Loucy (cell line): Measurements from ENCODE around the gene MTSS2.

Source experiments
- H2AFZ ChIP-seq: fragments of 200-600 bp; sonication (generic); 2 replicates; pipeline ENCODE4 v1.6.0; 2016; ENCODE audit warnings: antibody characterized with exemption, mild to moderate bottlenecking, low read length, moderate library complexity
- H3F3A ChIP-seq: fragments of 200-600 bp; 2 replicates; pipeline ENCODE4 v1.6.0; 2016; ENCODE audit warnings: antibody characterized with exemption, low read depth, mild to moderate bottlenecking
- H3K27me3 ChIP-seq: fragments of 200-600 bp; sonication (generic); 2 replicates; pipeline ENCODE4 v1.6.1; 2014; ENCODE audit warnings: low read length, mild to moderate bottlenecking; ENCODE audit not compliant: insufficient read depth, poor library complexity, severe bottlenecking
- H3K36me3 ChIP-seq: fragments of 200-600 bp; sonication (generic); 2 replicates; pipeline ENCODE4 v1.6.1; 2016; ENCODE audit warnings: low read length; ENCODE audit not compliant: insufficient read depth
- H3K4me1 ChIP-seq: fragments of 200-600 bp; sonication (generic); 2 replicates; pipeline ENCODE4 v1.5.1; 2014; ENCODE audit warnings: low read length, mild to moderate bottlenecking; ENCODE audit not compliant: insufficient read depth, poor library complexity, severe bottlenecking
- H3K4me2 ChIP-seq: fragments of 200-600 bp; sonication (generic); 2 replicates; pipeline ENCODE4 v1.6.0; 2014; ENCODE audit warnings: antibody characterized with exemption, low read length, low read depth, mild to moderate bottlenecking; ENCODE audit not compliant: poor library complexity, severe bottlenecking
- H3K4me3 ChIP-seq: fragments of 200-600 bp; sonication (generic); 2 replicates; pipeline ENCODE4 v1.5.1; 2014; ENCODE audit warnings: low read length, mild to moderate bottlenecking, mixed read lengths; ENCODE audit not compliant: poor library complexity, severe bottlenecking
- H3K79me2 ChIP-seq: fragments of 200-600 bp; sonication (generic); 2 replicates; pipeline ENCODE4 v1.6.1; 2014; ENCODE audit warnings: low read length; ENCODE audit not compliant: insufficient read depth
- H3K9ac ChIP-seq: fragments of 200-600 bp; sonication (generic); 2 replicates; pipeline ENCODE4 v1.6.0; 2014; ENCODE audit warnings: mild to moderate bottlenecking, low read depth, low read length, moderate library complexity; ENCODE audit not compliant: poor library complexity, severe bottlenecking
- H3K9me2 ChIP-seq: fragments of 200-600 bp; sonication (generic); replicated peaks from 2 replicates; pipeline ENCODE4 v1.6.1; 2016; ENCODE audit warnings: low read depth, low read length, mixed read lengths
- H3K9me3 ChIP-seq: fragments of 200-600 bp; sonication (generic); 2 replicates; pipeline ENCODE4 v1.6.1; 2014; ENCODE audit warnings: mild to moderate bottlenecking, antibody characterized with exemption, low read length, low read depth; ENCODE audit not compliant: insufficient read depth
- H4K20me1 ChIP-seq: fragments of 200-600 bp; sonication (generic); 2 replicates; pipeline ENCODE4 v1.6.0; 2014; ENCODE audit warnings: antibody characterized with exemption, low read length, mild to moderate bottlenecking; ENCODE audit not compliant: insufficient read depth, poor library complexity, severe bottlenecking
- CTCF ChIP-seq: fragments of 200-600 bp; sonication (generic); conservative IDR thresholded peaks from 2 replicates; pipeline ENCODE4 v1.5.1; 2014; ENCODE audit warnings: mild to moderate bottlenecking, antibody characterized with exemption, low read length
- EZH2phosphoT487 ChIP-seq: fragments of 200-600 bp; IDR thresholded peaks from 2 replicates; pipeline ENCODE4 v1.6.1; 2018; ENCODE audit warnings: antibody characterized with exemption, mild to moderate bottlenecking, moderate library complexity, borderline replicate concordance

Gene MTSS2

GRCh38 chr16:70697594-70698170 is 11.8 kb upstream of the MTSS2 start:
- no peaks in the 10 kb centered on the region for H3K27me3 ChIP-seq
- TF ChIP-seq EZH2phosphoT487, result no peak
- TF ChIP-seq CTCF, result no peak
- H3F3A ChIP-seq, result no peaks in the 10 kb centered on the region
- H3K9ac ChIP-seq, result peak overlapping the region; percentile 74
- H4K20me1 ChIP-seq, result no peaks in the 10 kb centered on the region
- H3K79me2 ChIP-seq, result 0 out of 2 replicates have a peak, but pooled peaks cover 4% of the 10 kb centered on the region
- H3K4me2 ChIP-seq, result peak overlapping the region; percentile 68
- H2AFZ ChIP-seq, result no peak overlapping the region
- peaks cover 3% of the 10 kb centered on the region; the same call in 1 of the 2 replicates for H3K36me3 ChIP-seq
- H3K9me2 ChIP-seq, result no peaks in the 10 kb centered on the region
- H3K4me3 ChIP-seq, result peak overlapping the region; percentile 50
- H3K4me1 ChIP-seq, result peaks cover 68% of the 10 kb centered on the region
- no peaks in the 10 kb centered on the region for H3K9me3 ChIP-seq

GRCh38 chr16:70696952-70697593 is 11.2 kb upstream of the MTSS2 start:
- Histone ChIP-seq H3K9me2 (no peaks in the 10 kb centered on the region), H3K9me3 (no peaks in the 10 kb centered on the region), H3F3A (no peaks in the 10 kb centered on the region), H3K27me3 (no peaks in the 10 kb centered on the region), H4K20me1 (no peaks in the 10 kb centered on the region), H3K36me3 (peaks cover 3% of the 10 kb centered on the region; the same call in 1 of the 2 replicates), H3K4me3 (peak overlapping the region; percentile 50), H3K4me2 (peak overlapping the region; percentile 68), H3K9ac (peak overlapping the region; percentile 74), H2AFZ (no peak overlapping the region), H3K79me2 (0 out of 2 replicates have a peak, but pooled peaks cover 4% of the 10 kb centered on the region), H3K4me1 (peaks cover 73% of the 10 kb centered on the region)
- TF ChIP-seq CTCF (no peak), EZH2phosphoT487 (no peak)

GRCh38 chr16:70696355-70696754 is 10.5 kb upstream of the MTSS2 start:
- Histone ChIP-seq H4K20me1 (no peaks in the 10 kb centered on the region), H3K79me2 (0 out of 2 replicates have a peak, but pooled peaks cover 4% of the 10 kb centered on the region), H3K9me3 (no peaks in the 10 kb centered on the region), H2AFZ (no peak overlapping the region), H3K4me2 (peak overlapping the region; percentile 68), H3K27me3 (no peaks in the 10 kb centered on the region), H3K9me2 (no peaks in the 10 kb centered on the region), H3K36me3 (peaks cover 3% of the 10 kb centered on the region; the same call in 1 of the 2 replicates), H3K4me1 (peaks cover 67% of the 10 kb centered on the region), H3K4me3 (peak overlapping the region; percentile 50), H3F3A (no peaks in the 10 kb centered on the region), H3K9ac (peak overlapping the region; percentile 74)
- TF ChIP-seq CTCF, result no peak
- no peak for TF ChIP-seq EZH2phosphoT487
